Endodermal cell (in vitro differentiated cells): ENCODE measurements around the gene VAMP4. TPM values are rescaled to one million over a fixed set of nuclear protein-coding genes. Genes with fewer than 3 reads are reported as not detected.

ENCODE experiments used
- DNase-seq: peaks from one replicate; pipeline ENCODE4 v3.0.0-alpha.2; 2017
- H3K27ac ChIP-seq: 2 replicates; pipeline ENCODE4 v1.5.1; 2013; ENCODE audit warnings: mild to moderate bottlenecking, low read depth, low read length, moderate library complexity
- H3K27me3 ChIP-seq: 2 replicates; pipeline ENCODE4 v1.6.1; 2013; ENCODE audit warnings: mild to moderate bottlenecking, low read length, moderate library complexity; ENCODE audit not compliant: insufficient read depth, control insufficient read depth, poor library complexity, severe bottlenecking
- H3K36me3 ChIP-seq: 2 replicates; pipeline ENCODE4 v1.7.0; 2013; ENCODE audit warnings: mild to moderate bottlenecking, low read length, moderate library complexity; ENCODE audit not compliant: control insufficient read depth, insufficient read depth
- H3K4me1 ChIP-seq: one replicate; pipeline ENCODE4 v1.7.0; 2013; ENCODE audit warnings: low read length; ENCODE audit not compliant: control insufficient read depth, insufficient read depth
- H3K4me3 ChIP-seq: 2 replicates; pipeline ENCODE4 v1.5.1; 2013; ENCODE audit warnings: mild to moderate bottlenecking, low read length, moderate library complexity
- H3K9ac ChIP-seq: 2 replicates; pipeline ENCODE4 v1.6.1; 2013; ENCODE audit warnings: mild to moderate bottlenecking, low read length, moderate library complexity; ENCODE audit not compliant: poor library complexity, severe bottlenecking; ENCODE audit errors: extremely low read depth
- H3K9me3 ChIP-seq: 2 replicates; pipeline ENCODE4 v1.6.1; 2013; ENCODE audit warnings: mild to moderate bottlenecking, low read length, moderate library complexity; ENCODE audit not compliant: control insufficient read depth
- H3K27ac Mint-ChIP-seq: 2 replicates; pipeline ENCODE4 v1.8.0; 2020; ENCODE audit warnings: mixed read lengths
- H3K27me3 Mint-ChIP-seq: 2 replicates; pipeline ENCODE4 v1.8.0; 2021; ENCODE audit warnings: mild to moderate bottlenecking, mixed read lengths; ENCODE audit not compliant: insufficient read depth
- H3K36me3 Mint-ChIP-seq: 2 replicates; pipeline ENCODE4 v1.8.0; 2020; ENCODE audit warnings: low read depth, mixed read lengths
- H3K4me1 Mint-ChIP-seq: 2 replicates; pipeline ENCODE4 v1.8.0; 2020; ENCODE audit warnings: mixed read lengths
- H3K4me3 Mint-ChIP-seq: 2 replicates; pipeline ENCODE4 v1.8.0; 2020; ENCODE audit warnings: mild to moderate bottlenecking, moderate library complexity, mixed read lengths
- H3K9me3 Mint-ChIP-seq: 2 replicates; pipeline ENCODE4 v1.8.0; 2020; ENCODE audit warnings: mild to moderate bottlenecking, mixed read lengths
- CTCF ChIP-seq: fragments of 200-600 bp; sonication (generic); conservative IDR thresholded peaks from 2 replicates; pipeline ENCODE4 v1.5.0; 2021; ENCODE audit warnings: antibody characterized with exemption, mild to moderate bottlenecking
- WGBS, 2 experiments: methylation state at CpG; one replicate each; pipeline versions ENCODE4 v1.1.5 to v1.1.7; 2013; ENCODE audit warnings: missing lambda C conversion rate in 2 of 2, mixed read lengths in 1 of 2; ENCODE audit not compliant: insufficient coverage in 1 of 2, insufficient read length in 1 of 2; 5-methylcytosine and 5-hydroxymethylcytosine counted together
- total RNA-seq, 2 donors: library from RNA; stranded (reverse); fragmentation: NEBNext Ultra II Directional in 1 of 2; extraction: Animal tissue kit (Norgen Biotek cat#: 25700) in 1 of 2; gene quantifications; 2 replicates in 1 of 2; 3 replicates in 1 of 2; pipeline ENCODE4 v1.2.1, GENCODE V29; 2021

Gene VAMP4
- total RNA-seq, 2 donors from 2014 or later, result 6.2 to 6.9 TPM

GRCh38 chr1:171769754-171770153 lies 27.9 kb upstream of the VAMP4 start:
- H3K36me3 Mint-ChIP-seq, result no peaks in the 10 kb centered on the region
- no peaks in the 10 kb centered on the region for H3K27me3 Mint-ChIP-seq
- WGBS, 2 experiments, result 92% methylated on average over 1 of the region's 1 CpG; no CpG with 5 or more reads in 1 of the 2 experiments
- no peak overlapping the region for H3K27ac Mint-ChIP-seq
- no peaks in the 10 kb centered on the region for H3K4me1 ChIP-seq
- H3K4me1 Mint-ChIP-seq, result no peaks in the 10 kb centered on the region
- H3K27ac ChIP-seq, result no peak overlapping the region
- H3K4me3 Mint-ChIP-seq, result no peak overlapping the region
- no peaks in the 10 kb centered on the region for H3K9me3 ChIP-seq
- no peaks in the 10 kb centered on the region for H3K9me3 Mint-ChIP-seq
- H3K36me3 ChIP-seq, result no peaks in the 10 kb centered on the region
- no peak for DNase-seq
- H3K9ac ChIP-seq, result no peak overlapping the region
- H3K27me3 ChIP-seq, result no peaks in the 10 kb centered on the region
- no peak for TF ChIP-seq CTCF
- no peak overlapping the region for H3K4me3 ChIP-seq

GRCh38 chr1:171769171-171769570 lies 27.3 kb upstream of the VAMP4 start:
- TF ChIP-seq CTCF, result no peak
- Mint-ChIP-seq H3K36me3 (no peaks in the 10 kb centered on the region), H3K9me3 (no peaks in the 10 kb centered on the region), H3K27ac (no peak overlapping the region), H3K27me3 (no peaks in the 10 kb centered on the region), H3K4me3 (no peak overlapping the region), H3K4me1 (no peaks in the 10 kb centered on the region)
- H3K4me3 ChIP-seq, result no peak overlapping the region
- H3K4me1 ChIP-seq, result no peaks in the 10 kb centered on the region
- no peaks in the 10 kb centered on the region for H3K9me3 ChIP-seq
- H3K27ac ChIP-seq, result no peak overlapping the region
- H3K36me3 ChIP-seq, result no peaks in the 10 kb centered on the region
- DNase-seq, result no peak
- no peaks in the 10 kb centered on the region for H3K27me3 ChIP-seq
- H3K9ac ChIP-seq, result no peak overlapping the region
- 56 to 58% methylated on average over 2 to 3 of the region's 3 CpGs for WGBS, 2 experiments

GRCh38 chr1:171763764-171764163 lies 21.9 kb upstream of the VAMP4 start:
- Histone ChIP-seq H3K4me3 (no peak overlapping the region), H3K27me3 (no peaks in the 10 kb centered on the region), H3K4me1 (no peaks in the 10 kb centered on the region), H3K36me3 (no peaks in the 10 kb centered on the region), H3K27ac (no peak overlapping the region), H3K9me3 (no peaks in the 10 kb centered on the region), H3K9ac (no peak overlapping the region)
- TF ChIP-seq CTCF, result no peak
- 91 to 100% methylated on average over 2 to 6 of the region's 6 CpGs for WGBS, 2 experiments
- Mint-ChIP-seq H3K9me3 (no peaks in the 10 kb centered on the region), H3K4me1 (no peaks in the 10 kb centered on the region), H3K4me3 (no peak overlapping the region), H3K36me3 (no peaks in the 10 kb centered on the region), H3K27ac (no peak overlapping the region), H3K27me3 (no peaks in the 10 kb centered on the region)
- DNase-seq, result no peak
